Medulla oblongata (tissue), 1 donor: ENCODE results near the gene CCDC3.
"Not testable (repeated sequence)": the region's sequence is repeated elsewhere in the genome, so short reads cannot be mapped to it uniquely, and the experiment has no call there.

Experiments
- DNase-seq: peaks from one replicate; pipeline ENCODE4 v3.0.0-alpha.2; 2015; ENCODE audit errors: extremely low spot score

The CCDC3 gene

GRCh38 chr10:12888470-12888869 lies 113.0 kb downstream of the CCDC3 start:
- no peak for DNase-seq

- DNase-seq: no peak
Measured at GRCh38 chr10:12887780-12888179, 113.7 kb downstream of the CCDC3 start.

GRCh38 chr10:12884851-12885250 lies 116.7 kb downstream of the CCDC3 start:
- DNase-seq: no peak

- DNase-seq: no peak
Measured at GRCh38 chr10:12880423-12880822, 121.1 kb downstream of the CCDC3 start.

GRCh38 chr10:12877150-12877549 lies 124.4 kb downstream of the CCDC3 start:
- no peak for DNase-seq

- DNase-seq: no peak
Measured at GRCh38 chr10:12876266-12876665, 125.2 kb downstream of the CCDC3 start.

GRCh38 chr10:12875100-12875499 lies 126.4 kb downstream of the CCDC3 start:
- no peak for DNase-seq

GRCh38 chr10:12874501-12874900 lies 127.0 kb downstream of the CCDC3 start:
- no peak for DNase-seq

- no peak for DNase-seq
Measured at GRCh38 chr10:12873172-12873571, 128.3 kb downstream of the CCDC3 start.

GRCh38 chr10:12872577-12872976 lies 128.9 kb downstream of the CCDC3 start:
- no peak for DNase-seq

- no peak for DNase-seq
Measured at GRCh38 chr10:12869427-12869826, 132.1 kb downstream of the CCDC3 start.

GRCh38 chr10:12868229-12868628 lies 133.3 kb downstream of the CCDC3 start:
- DNase-seq: no peak

GRCh38 chr10:12865515-12865914 lies 136.0 kb downstream of the CCDC3 start:
- not testable (repeated sequence) for DNase-seq

GRCh38 chr10:12862459-12862858 lies 139.1 kb downstream of the CCDC3 start:
- DNase-seq: no peak

GRCh38 chr10:12854988-12855387 lies 146.5 kb downstream of the CCDC3 start:
- DNase-seq: no peak

- DNase-seq: no peak
Measured at GRCh38 chr10:12852687-12853086, 148.8 kb downstream of the CCDC3 start.

GRCh38 chr10:12849319-12850181 lies 152.0 kb downstream of the CCDC3 start:
- no peak for DNase-seq

- DNase-seq: no peak
Measured at GRCh38 chr10:12848439-12849173, 152.9 kb downstream of the CCDC3 start.

GRCh38 chr10:12847361-12847975 lies 154.0 kb downstream of the CCDC3 start:
- no peak for DNase-seq

- no peak for DNase-seq
Measured at GRCh38 chr10:12846718-12847117, 154.8 kb downstream of the CCDC3 start.
